Measurements from ENCODE around the gene IRF8.
"Not testable (repeated sequence)": the region's sequence is repeated elsewhere in the genome, so short reads cannot be mapped to it uniquely, and the experiment has no call there.

IRF8 gene

GRCh38 chr16:85891776-85892166 lies 7.2 kb upstream of the IRF8 start:
- no peak for DNase-seq (ENCODE audit: low read depth, low spot score)

- no peak for DNase-seq (ENCODE audit: low read depth, low spot score)
Observed at GRCh38 chr16:85892760-85893159, 6.2 kb upstream of the IRF8 start.

- DNase-seq (ENCODE audit: low read depth, low spot score): no peak
Observed at GRCh38 chr16:85894266-85894665, 4.7 kb upstream of the IRF8 start.

DNA sequence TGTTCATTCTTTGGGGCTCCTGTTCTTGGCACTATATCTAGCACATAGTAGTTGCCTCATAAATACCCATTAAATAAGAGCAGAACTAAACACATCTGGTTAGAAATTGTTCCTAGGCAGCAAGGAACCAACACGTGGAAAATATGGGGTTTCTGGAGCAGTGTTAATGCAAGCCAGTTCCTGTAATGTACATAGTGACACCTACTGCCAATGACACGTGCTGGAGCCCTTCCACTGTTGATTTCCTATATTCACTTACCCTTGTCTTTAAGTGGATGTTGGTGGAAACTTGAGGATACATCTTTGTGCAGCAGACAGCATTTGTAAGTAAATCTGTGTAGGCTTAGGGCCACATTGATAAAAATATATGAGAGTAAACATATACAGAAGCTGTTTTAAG lies 1.6 kb upstream of the IRF8 start:
- no peak for DNase-seq (ENCODE audit: low read depth, low spot score)

GRCh38 chr16:85899444-85899843 lies 482 bp downstream of the IRF8 start:
- no peak for DNase-seq (ENCODE audit: low read depth, low spot score)

GRCh38 chr16:85900027-85900792 lies 1.2 kb downstream of the IRF8 start:
- DNase-seq (ENCODE audit: low read depth, low spot score): no peak

DNA sequence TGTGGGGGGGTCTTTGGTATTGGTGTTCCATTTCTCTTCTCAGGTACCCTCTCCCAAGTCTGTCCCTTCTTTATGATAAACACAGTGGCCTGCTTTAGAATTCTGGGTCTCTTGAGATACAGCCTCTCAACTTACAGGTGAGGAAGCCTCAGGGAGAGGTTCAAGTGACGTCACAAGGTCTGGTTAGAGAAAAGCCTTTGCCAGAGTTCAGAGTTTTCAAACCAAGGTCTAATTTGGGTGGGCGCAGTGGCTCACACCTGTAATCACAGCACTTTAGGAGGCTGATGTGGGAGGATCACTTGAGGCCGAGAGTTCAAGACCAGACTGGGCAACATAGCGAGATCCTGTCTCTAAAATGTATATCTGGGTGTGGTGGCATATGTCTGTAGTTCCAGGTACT lies 2.1 kb downstream of the IRF8 start:
- no peak for DNase-seq (ENCODE audit: low read depth, low spot score)

- DNase-seq (ENCODE audit: low read depth, low spot score): no peak
Observed at GRCh38 chr16:85901773-85902365, 2.9 kb downstream of the IRF8 start.

- no peak for DNase-seq (ENCODE audit: low read depth, low spot score)
Observed at GRCh38 chr16:85902366-85903155, 3.6 kb downstream of the IRF8 start.

DNA sequence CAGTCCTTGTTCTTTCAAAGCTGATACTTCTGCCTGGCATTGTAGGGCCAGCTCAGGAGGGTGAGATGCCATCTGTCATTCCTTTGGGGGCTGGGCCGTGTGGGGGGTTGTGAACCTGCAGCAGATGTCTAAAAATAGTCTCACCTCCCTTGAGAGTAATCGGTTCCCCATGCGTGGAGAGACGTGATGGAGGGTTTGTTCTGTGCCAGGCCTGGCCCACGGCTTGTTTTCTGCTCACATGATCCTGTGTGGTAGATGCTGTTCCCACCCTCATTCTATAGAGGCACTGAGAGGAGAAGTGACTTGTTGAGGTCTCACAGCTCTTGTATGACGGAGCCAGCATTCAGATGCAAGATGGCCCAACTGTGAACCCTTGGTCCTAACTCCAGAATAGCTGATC lies 4.6 kb downstream of the IRF8 start:
- DNase-seq (ENCODE audit: low read depth, low spot score): no peak

- no peak for DNase-seq (ENCODE audit: low read depth, low spot score)
Observed at GRCh38 chr16:85905110-85906095, 6.4 kb downstream of the IRF8 start.

DNA sequence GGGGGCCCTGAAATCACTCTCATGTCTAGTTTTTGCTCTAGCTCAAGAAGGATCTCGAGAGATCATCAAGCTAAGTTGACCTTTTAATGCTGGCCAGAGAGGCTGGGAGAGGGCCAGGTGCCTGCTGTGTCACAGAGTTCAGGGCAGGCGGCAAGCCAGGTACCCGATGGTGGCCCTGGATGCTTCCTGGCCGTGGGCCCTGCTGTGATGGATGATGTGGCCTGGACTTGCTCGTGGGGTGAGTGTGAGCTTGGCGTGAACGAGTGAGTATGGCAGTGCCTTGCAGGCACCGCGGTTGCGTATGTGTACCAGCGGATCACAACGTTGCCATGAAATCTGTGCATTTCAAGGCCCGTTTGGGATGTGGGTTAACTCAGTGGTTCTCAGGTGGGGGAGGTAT lies 7.4 kb downstream of the IRF8 start:
- DNase-seq (ENCODE audit: low read depth, low spot score): no peak

DNA sequence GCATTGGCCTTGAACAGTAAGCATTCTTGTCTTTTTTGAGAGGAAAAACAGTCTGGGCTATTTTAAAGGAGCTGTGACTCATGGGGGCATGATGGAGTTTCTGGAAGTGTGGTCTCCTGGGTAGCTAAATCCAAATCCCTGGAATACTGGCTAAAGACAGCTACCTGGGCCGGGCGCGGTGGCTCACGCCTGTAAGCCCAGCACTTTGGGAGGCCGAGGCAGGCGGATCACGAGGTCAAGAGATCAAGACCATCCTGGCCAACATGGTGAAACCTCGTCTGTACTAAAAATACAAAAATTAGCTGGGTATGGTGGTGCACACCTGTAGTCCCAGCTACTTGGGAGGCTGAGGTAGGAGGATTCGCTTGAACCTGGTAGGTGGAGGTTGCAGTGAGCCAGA lies 8.3 kb downstream of the IRF8 start:
- DNase-seq (ENCODE audit: low read depth, low spot score): not testable (repeated sequence)

- DNase-seq (ENCODE audit: low read depth, low spot score): no peak
Observed at GRCh38 chr16:85908444-85908843, 9.5 kb downstream of the IRF8 start.

GRCh38 chr16:85908889-85909589 lies 10.1 kb downstream of the IRF8 start:
- no peak for DNase-seq (ENCODE audit: low read depth, low spot score)

- no peak for DNase-seq (ENCODE audit: low read depth, low spot score)
Observed at GRCh38 chr16:85909932-85910853, 11.2 kb downstream of the IRF8 start.

- no peak for DNase-seq (ENCODE audit: low read depth, low spot score)
Observed at GRCh38 chr16:85910854-85911247, 11.9 kb downstream of the IRF8 start.

GRCh38 chr16:85911251-85911930 lies 12.4 kb downstream of the IRF8 start:
- DNase-seq (ENCODE audit: low read depth, low spot score): no peak

Measured in brain pericyte (primary cell).